Measurements from ENCODE around the gene ST3GAL5.

- no peak for TF ChIP-seq CTCF (IDR thresholded peaks at IDR 0.05; ENCODE audit: insufficient read depth, low read depth, low read length)
- TF ChIP-seq EZH2 (IDR thresholded peaks at IDR 0.05; ENCODE audit: insufficient read depth, low read length) = no peak
Measured at GRCh38 chr2:85938456-85938855, 49.7 kb upstream of the ST3GAL5 start.

All from astrocyte (in vitro differentiated cells and primary cell).